Right atrium auricular region (tissue), 2 donors: ENCODE measurements around the gene MGMT. TPM values are rescaled to one million over a fixed set of nuclear protein-coding genes. Genes with fewer than 3 reads are reported as not detected.

Experiments used
- DNase-seq: peaks from one replicate; pipeline ENCODE4 v3.0.0-alpha.2; 2019; ENCODE audit warnings: low spot score
- H3K27ac ChIP-seq, 2 donors: fragments of 200-600 bp; sonication (generic); 1 replicate in 1 of 2; 2 replicates in 1 of 2; pipeline ENCODE4 v1.5.1; 2016 to 2019
- H3K27me3 ChIP-seq, 2 donors: fragments of 200-600 bp; sonication (generic); one replicate each; pipeline versions ENCODE4 v1.5.1 to v1.6.0; 2017 to 2019
- H3K36me3 ChIP-seq: fragments of 200-600 bp; sonication (generic); one replicate; pipeline ENCODE4 v1.5.1; 2016
- H3K4me1 ChIP-seq, 2 donors: fragments of 200-600 bp; sonication (generic); one replicate each; pipeline versions ENCODE4 v1.5.1 to v1.6.0; 2017 to 2019
- H3K4me3 ChIP-seq, 2 donors: fragments of 200-600 bp; sonication (generic); 1 replicate in 1 of 2; 2 replicates in 1 of 2; pipeline ENCODE4 v1.5.1; 2017 to 2019; ENCODE audit warnings: mild to moderate bottlenecking in 1 of 2, moderate library complexity in 1 of 2
- H3K9me3 ChIP-seq, 2 donors: fragments of 200-600 bp; sonication (generic); one replicate each; pipeline ENCODE4 v1.5.1; 2019
- total RNA-seq, 2 donors: library from RNA; depleted of rRNA; stranded (reverse); fragments of >200 nt; gene quantifications; one replicate each; pipeline ENCODE4 v1.1.0, GENCODE V29; 2016
- TF ChIP-seq, protein P1 (sequence below), 2 donors: fragments of 200-600 bp; sonication (generic); IDR thresholded peaks; one replicate each; pipeline ENCODE4 v1.5.1; 2019; ENCODE audit warnings: antibody characterized with exemption in 2 of 2

The MGMT gene
- total RNA-seq, 2 donors from 2014 or later: 18.2 to 19.2 TPM

DNA sequence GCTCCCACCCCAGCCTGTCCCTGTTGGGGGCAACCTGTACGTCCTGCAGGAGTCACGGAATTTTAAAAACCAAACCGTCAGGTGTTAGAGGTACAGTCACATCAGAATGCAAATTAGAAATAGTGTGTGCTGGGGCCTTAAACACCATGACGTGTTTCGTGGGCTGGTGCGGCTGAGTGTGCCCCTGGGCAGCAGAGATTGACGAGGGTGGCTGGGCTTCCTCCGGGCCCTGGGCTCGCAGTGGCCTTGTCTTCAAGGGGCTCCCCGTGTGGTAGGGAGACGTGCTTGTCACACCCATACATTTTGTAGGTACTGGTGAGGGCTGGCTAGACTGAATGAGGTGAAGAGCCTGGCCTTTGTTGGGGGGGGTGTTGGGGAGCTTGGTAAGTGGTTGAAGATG lies 7.6 kb downstream of the MGMT start:
- DNase-seq: no peak
- no peaks in the 10 kb centered on the region for H3K36me3 ChIP-seq
- TF ChIP-seq, protein P1, sequence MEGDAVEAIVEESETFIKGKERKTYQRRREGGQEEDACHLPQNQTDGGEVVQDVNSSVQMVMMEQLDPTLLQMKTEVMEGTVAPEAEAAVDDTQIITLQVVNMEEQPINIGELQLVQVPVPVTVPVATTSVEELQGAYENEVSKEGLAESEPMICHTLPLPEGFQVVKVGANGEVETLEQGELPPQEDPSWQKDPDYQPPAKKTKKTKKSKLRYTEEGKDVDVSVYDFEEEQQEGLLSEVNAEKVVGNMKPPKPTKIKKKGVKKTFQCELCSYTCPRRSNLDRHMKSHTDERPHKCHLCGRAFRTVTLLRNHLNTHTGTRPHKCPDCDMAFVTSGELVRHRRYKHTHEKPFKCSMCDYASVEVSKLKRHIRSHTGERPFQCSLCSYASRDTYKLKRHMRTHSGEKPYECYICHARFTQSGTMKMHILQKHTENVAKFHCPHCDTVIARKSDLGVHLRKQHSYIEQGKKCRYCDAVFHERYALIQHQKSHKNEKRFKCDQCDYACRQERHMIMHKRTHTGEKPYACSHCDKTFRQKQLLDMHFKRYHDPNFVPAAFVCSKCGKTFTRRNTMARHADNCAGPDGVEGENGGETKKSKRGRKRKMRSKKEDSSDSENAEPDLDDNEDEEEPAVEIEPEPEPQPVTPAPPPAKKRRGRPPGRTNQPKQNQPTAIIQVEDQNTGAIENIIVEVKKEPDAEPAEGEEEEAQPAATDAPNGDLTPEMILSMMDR (IDR thresholded peaks at IDR 0.05): no peak
- H3K27ac ChIP-seq: no peak overlapping the region
- H3K27me3 ChIP-seq: no peaks in the 10 kb centered on the region
- no peaks in the 10 kb centered on the region for H3K4me1 ChIP-seq
- no peak overlapping the region for H3K4me3 ChIP-seq
- H3K9me3 ChIP-seq: no peaks in the 10 kb centered on the region

DNA sequence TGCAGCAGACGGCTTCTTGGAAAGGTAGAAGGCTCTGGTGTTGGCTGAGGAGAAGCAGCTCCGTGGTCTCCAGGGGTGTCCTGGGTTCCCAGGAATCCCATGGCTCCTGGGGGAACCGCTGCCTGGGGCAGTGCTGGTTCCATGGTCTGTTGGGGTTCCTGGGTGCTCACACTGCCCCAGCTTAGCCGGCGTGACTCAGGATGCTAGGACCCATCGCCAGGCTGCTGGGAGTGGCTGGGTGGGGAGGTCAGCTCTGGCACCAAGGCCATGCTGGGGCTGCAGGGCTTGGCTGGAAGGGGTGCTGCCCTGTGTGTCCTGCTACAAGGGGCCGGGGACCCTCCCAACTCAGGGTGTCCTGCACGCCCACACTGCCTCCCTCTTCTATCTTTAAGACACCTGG lies 9.4 kb downstream of the MGMT start:
- no peak for DNase-seq
- Histone ChIP-seq H3K4me1 (no peaks in the 10 kb centered on the region), H3K4me3 (no peak overlapping the region), H3K36me3 (no peaks in the 10 kb centered on the region), H3K27me3 (no peaks in the 10 kb centered on the region), H3K9me3 (peaks cover 0 to 7% of the 10 kb centered on the region in 2 donors), H3K27ac (no peak overlapping the region)
- TF ChIP-seq, protein P1 (IDR thresholded peaks at IDR 0.05): no peak

DNA sequence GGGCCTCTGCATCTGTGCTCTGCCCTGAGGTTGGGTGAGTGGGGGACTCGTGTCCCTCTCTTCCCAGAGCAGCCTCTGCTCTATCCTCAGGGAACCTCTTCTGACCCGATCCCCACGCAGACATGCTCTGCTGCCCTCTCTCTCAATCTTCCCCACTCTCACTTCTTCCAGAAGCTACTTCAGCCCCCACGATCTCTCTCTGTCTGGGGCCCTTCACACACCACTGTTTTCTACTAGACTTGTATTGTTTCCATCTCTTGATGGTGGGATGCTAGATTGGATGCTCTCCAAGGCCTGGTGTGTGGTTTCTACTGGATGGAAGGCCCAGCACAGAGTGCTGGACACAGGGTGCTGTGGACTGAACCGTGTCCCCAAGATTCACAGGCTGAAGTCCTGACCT lies 10.0 kb downstream of the MGMT start:
- no peak overlapping the region for H3K4me3 ChIP-seq
- H3K27me3 ChIP-seq: no peaks in the 10 kb centered on the region
- H3K9me3 ChIP-seq: peaks cover 0 to 12% of the 10 kb centered on the region in 2 donors
- H3K36me3 ChIP-seq: no peaks in the 10 kb centered on the region
- no peaks in the 10 kb centered on the region for H3K4me1 ChIP-seq
- H3K27ac ChIP-seq: no peak overlapping the region
- TF ChIP-seq, protein P1 (IDR thresholded peaks at IDR 0.05): no peak
- DNase-seq: no peak

DNA sequence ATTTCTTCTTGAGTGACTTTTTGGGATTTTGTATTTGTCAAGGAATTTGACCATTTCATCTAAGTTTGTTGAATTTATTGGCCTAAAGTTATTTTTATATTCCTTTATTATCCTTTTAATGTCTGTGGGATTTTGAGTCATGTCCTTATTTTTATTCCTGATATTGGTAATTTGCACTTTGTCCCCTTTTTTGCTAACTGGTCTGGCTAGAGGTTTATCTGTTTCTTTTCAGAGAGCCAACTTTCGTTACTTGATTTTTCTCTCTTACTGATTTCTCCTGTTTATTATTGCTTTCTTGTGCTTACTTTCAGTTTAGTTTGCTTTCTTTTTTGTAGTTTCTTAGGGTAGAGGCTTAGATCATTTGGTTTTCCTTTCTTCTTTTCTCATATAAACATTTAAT lies 14.6 kb downstream of the MGMT start:
- Histone ChIP-seq H3K4me3 (no peak overlapping the region), H3K36me3 (no peaks in the 10 kb centered on the region), H3K27me3 (no peaks in the 10 kb centered on the region), H3K27ac (no peak overlapping the region), H3K4me1 (no peaks in the 10 kb centered on the region), H3K9me3 (peaks cover 4 to 43% of the 10 kb centered on the region in 2 donors)
- DNase-seq: no peak
- TF ChIP-seq, protein P1 (IDR thresholded peaks at IDR 0.05): no peak

DNA sequence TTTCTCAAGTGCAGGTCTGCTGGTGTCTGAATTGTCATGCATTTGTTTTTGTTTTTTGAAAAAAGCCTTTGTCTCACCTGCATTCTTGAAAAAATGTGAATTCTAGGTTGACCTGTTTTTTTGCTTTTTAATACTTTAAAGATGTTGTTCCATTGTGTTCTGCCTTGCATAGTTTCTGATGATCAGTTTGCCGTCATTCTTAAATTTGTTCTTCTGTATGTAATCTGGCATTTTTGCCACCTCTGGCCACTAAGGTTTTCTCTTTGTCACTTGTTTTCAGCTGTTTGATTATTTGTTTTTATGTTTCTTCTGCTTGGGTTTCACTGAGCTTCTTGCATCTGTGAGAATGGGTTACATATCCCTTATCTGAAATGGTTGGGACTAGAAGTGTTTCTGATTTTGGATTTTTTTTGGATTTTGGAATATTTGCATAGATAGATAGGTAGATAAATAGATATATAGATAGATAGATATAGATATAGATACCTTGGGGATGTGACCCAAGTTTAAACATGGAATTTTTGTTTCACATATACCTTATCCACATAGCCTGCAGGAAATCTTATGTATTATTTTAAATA lies 16.5 kb downstream of the MGMT start:
- TF ChIP-seq, protein P1 (IDR thresholded peaks at IDR 0.05): no peak
- no peak for DNase-seq
- Histone ChIP-seq H3K9me3 (peaks cover 4 to 43% of the 10 kb centered on the region in 2 donors), H3K27me3 (no peaks in the 10 kb centered on the region), H3K36me3 (no peaks in the 10 kb centered on the region), H3K4me3 (no peak overlapping the region), H3K4me1 (no peaks in the 10 kb centered on the region), H3K27ac (no peak overlapping the region)

DNA sequence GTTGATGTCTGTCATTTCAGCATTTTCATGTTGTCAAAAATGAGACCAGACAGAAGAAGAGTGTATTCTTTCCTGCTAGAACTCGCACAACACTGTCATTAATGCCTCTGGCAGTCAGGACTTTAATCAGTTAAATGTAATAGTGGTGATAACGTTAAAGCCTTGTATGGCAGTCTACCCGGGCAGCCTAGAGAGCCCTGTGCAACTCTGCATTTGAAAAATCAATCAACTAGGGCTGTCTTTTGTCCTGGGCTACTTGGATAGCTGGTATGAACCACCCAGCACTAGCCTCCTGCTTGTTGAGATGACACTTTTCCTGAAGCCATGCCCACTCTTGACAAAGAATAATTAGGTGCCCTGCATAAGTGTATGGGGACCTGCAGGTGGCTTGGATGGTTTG lies 19.8 kb downstream of the MGMT start:
- H3K4me1 ChIP-seq: no peaks in the 10 kb centered on the region
- no peak overlapping the region for H3K4me3 ChIP-seq
- no peaks in the 10 kb centered on the region for H3K36me3 ChIP-seq
- DNase-seq: no peak
- no peak overlapping the region for H3K27ac ChIP-seq
- TF ChIP-seq, protein P1 (IDR thresholded peaks at IDR 0.05): no peak
- H3K27me3 ChIP-seq: no peaks in the 10 kb centered on the region
- peaks cover 4 to 54% of the 10 kb centered on the region in 2 donors for H3K9me3 ChIP-seq
